HG03342 (cell line): Measurements from ENCODE around the gene SLC22A12.

Source experiments
- ATAC-seq: cut with Tn5 transposase; IDR thresholded peaks from one replicate; pipeline ENCODE4 v1.9.1; 2021; ENCODE audit warnings: mild to moderate bottlenecking, moderate library complexity; ENCODE audit not compliant: unreplicated experiment

Gene SLC22A12

GRCh38 chr11:64562723-64563351, 28.2 kb upstream of the SLC22A12 start:
- no peak for ATAC-seq

- no peak for ATAC-seq
Observed at GRCh38 chr11:64563966-64564365, 27.1 kb upstream of the SLC22A12 start.

GRCh38 chr11:64564419-64564818, 26.6 kb upstream of the SLC22A12 start:
- ATAC-seq, result no peak

GRCh38 chr11:64564947-64565889, 25.8 kb upstream of the SLC22A12 start:
- ATAC-seq, result no peak

GRCh38 chr11:64566042-64566914, 24.7 kb upstream of the SLC22A12 start:
- ATAC-seq, result no peak

- ATAC-seq, result no peak
Observed at GRCh38 chr11:64566915-64567891, 23.8 kb upstream of the SLC22A12 start.

GRCh38 chr11:64568041-64568571, 22.9 kb upstream of the SLC22A12 start:
- ATAC-seq, result no peak

- ATAC-seq, result no peak
Observed at GRCh38 chr11:64568584-64569140, 22.4 kb upstream of the SLC22A12 start.

- ATAC-seq, result no peak
Observed at GRCh38 chr11:64569300-64569970, 21.6 kb upstream of the SLC22A12 start.

GRCh38 chr11:64570341-64570740, 20.7 kb upstream of the SLC22A12 start:
- no peak for ATAC-seq

- no peak for ATAC-seq
Observed at GRCh38 chr11:64571050-64571409, 20.0 kb upstream of the SLC22A12 start.

GRCh38 chr11:64571410-64572091, 19.5 kb upstream of the SLC22A12 start:
- no peak for ATAC-seq

- no peak for ATAC-seq
Observed at GRCh38 chr11:64572143-64572542, 18.9 kb upstream of the SLC22A12 start.

GRCh38 chr11:64577202-64577601, 13.8 kb upstream of the SLC22A12 start:
- no peak for ATAC-seq

GRCh38 chr11:64580412-64580811, 10.6 kb upstream of the SLC22A12 start:
- no peak for ATAC-seq

GRCh38 chr11:64581057-64581523, 9.9 kb upstream of the SLC22A12 start:
- ATAC-seq, result no peak

- ATAC-seq, result no peak
Observed at GRCh38 chr11:64582885-64583284, 8.1 kb upstream of the SLC22A12 start.
